Transverse colon (tissue), 4 donors: ENCODE measurements around the gene NUPR1. TPM values are rescaled to one million over a fixed set of nuclear protein-coding genes. Genes with fewer than 3 reads are reported as not detected.

Source experiments
- DNase-seq: peaks from one replicate; pipeline ENCODE4 v3.0.0-alpha.2; 2019
- H3K27ac ChIP-seq, 4 donors: fragments of 200-600 bp; sonication (generic); 2 replicates each; pipeline ENCODE4 v1.5.1; 2016 to 2018; ENCODE audit warnings: inconsistent platforms in 4 of 4
- H3K27me3 ChIP-seq: fragments of 200-600 bp; sonication (generic); 2 replicates; pipeline ENCODE4 v1.5.1; 2017; ENCODE audit warnings: inconsistent platforms
- H3K36me3 ChIP-seq, 4 donors: fragments of 200-600 bp; sonication (generic); 2 replicates each; pipeline ENCODE4 v1.5.1; 2017 to 2019; ENCODE audit warnings: inconsistent platforms in 4 of 4
- H3K4me1 ChIP-seq, 4 donors: fragments of 200-600 bp; sonication (generic); 2 replicates each; pipeline ENCODE4 v1.5.1; 2017 to 2020; ENCODE audit warnings: inconsistent platforms in 4 of 4
- H3K4me3 ChIP-seq, 4 donors: fragments of 200-600 bp; sonication (generic); 1 replicate in 1 of 4; 2 replicates in 3 of 4; pipeline versions ENCODE4 v1.5.1 to v1.6.1; 2017 to 2019; ENCODE audit warnings: inconsistent platforms in 4 of 4
- H3K9me3 ChIP-seq, 2 donors: fragments of 200-600 bp; sonication (generic); 2 replicates each; pipeline ENCODE4 v1.5.1; 2017 to 2019; ENCODE audit warnings: inconsistent platforms in 2 of 2
- EP300 ChIP-seq: sonication (generic); formaldehyde crosslinking; IDR thresholded peaks from one replicate; pipeline ENCODE4 v1.6.1; 2017; ENCODE audit warnings: antibody characterized with exemption, low read depth
- POLR2A ChIP-seq: fragments of 450-650 bp; IDR thresholded peaks from one replicate; pipeline ENCODE4 v1.6.1; 2016; ENCODE audit warnings: antibody characterized with exemption, mild to moderate bottlenecking, moderate library complexity
- POLR2AphosphoS5 ChIP-seq, 3 donors: sonication (generic); formaldehyde crosslinking; IDR thresholded peaks; one replicate each; pipeline ENCODE4 v1.6.1; 2016; ENCODE audit warnings: antibody characterized with exemption in 3 of 3
- WGBS, 2 donors: methylation state at CpG; one replicate each; pipeline ENCODE4 v1.1.5; 2018; ENCODE audit warnings: low coverage in 1 of 2; 5-methylcytosine and 5-hydroxymethylcytosine counted together
- in situ Hi-C, 4 donors: fragments of 200-750 bp; cut with MboI; loops; one replicate each; pipeline versions ENCODE4 v1.15.0 to v1.15.1; 2017; ENCODE audit warnings: low sequenced_read_pairs in 3 of 4, low pct_ligation_motif_present in 1 of 4, low pct_unique_long_range_greater_than_20kb in 1 of 4
- intact Hi-C: fragments of 100-400 bp; cut with DNase I; formaldehyde crosslinking; loops from one replicate; pipeline ENCODE4 v1.15.1; 2023; ENCODE audit warnings: low total_unique reads
- total RNA-seq, 4 donors: library from RNA; depleted of rRNA; stranded (reverse); fragments of >200 nt; gene quantifications; one replicate each; pipeline ENCODE4 v1.1.0, GENCODE V29; 2016
- TF ChIP-seq, protein P1 (sequence below), 5 experiments: fragments of 200-600 bp in 3 of 5; fragments of 450-650 bp in 2 of 5; sonication (generic) in 3 of 5; IDR thresholded peaks; 1 replicate in 2 of 5; 2 replicates in 3 of 5; pipeline ENCODE4 v1.5.1; 2016 to 2017; ENCODE audit warnings: antibody characterized with exemption in 5 of 5, inconsistent platforms in 3 of 5, mild to moderate bottlenecking in 2 of 5, moderate library complexity in 1 of 5

The NUPR1 gene
- total RNA-seq, 4 donors from 2014 or later: 15.3 to 85.6 (median 23.6) TPM

DNA sequence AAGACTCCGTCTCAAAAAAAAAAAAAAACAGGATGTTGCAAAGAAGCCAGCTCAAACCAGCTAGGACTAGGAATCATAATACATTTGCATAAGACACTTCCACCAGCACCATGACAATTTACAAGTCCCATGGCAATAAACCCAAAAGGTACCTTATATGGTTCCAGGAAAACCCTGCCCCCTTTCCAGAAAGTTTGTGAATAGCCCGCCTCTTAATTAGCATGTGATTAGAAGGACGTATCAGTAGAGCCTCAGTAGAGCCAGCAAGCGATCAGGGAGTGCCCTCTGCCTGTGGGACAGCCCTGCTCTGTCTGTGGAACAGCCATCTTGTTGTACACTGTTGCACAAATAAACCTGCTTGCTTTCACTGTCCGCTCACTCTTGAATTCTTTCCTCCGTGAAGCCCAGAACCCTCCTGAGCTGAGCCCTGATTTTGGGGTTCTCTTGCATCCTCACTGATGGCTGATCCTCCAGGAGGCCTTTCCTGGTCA lies 14.0 kb downstream of the NUPR1 start:
- TF ChIP-seq POLR2AphosphoS5 (IDR thresholded peaks at IDR 0.05): no peak
- TF ChIP-seq, protein P1, sequence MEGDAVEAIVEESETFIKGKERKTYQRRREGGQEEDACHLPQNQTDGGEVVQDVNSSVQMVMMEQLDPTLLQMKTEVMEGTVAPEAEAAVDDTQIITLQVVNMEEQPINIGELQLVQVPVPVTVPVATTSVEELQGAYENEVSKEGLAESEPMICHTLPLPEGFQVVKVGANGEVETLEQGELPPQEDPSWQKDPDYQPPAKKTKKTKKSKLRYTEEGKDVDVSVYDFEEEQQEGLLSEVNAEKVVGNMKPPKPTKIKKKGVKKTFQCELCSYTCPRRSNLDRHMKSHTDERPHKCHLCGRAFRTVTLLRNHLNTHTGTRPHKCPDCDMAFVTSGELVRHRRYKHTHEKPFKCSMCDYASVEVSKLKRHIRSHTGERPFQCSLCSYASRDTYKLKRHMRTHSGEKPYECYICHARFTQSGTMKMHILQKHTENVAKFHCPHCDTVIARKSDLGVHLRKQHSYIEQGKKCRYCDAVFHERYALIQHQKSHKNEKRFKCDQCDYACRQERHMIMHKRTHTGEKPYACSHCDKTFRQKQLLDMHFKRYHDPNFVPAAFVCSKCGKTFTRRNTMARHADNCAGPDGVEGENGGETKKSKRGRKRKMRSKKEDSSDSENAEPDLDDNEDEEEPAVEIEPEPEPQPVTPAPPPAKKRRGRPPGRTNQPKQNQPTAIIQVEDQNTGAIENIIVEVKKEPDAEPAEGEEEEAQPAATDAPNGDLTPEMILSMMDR (IDR thresholded peaks at IDR 0.05): no peak
- no peak for TF ChIP-seq EP300
- TF ChIP-seq POLR2A: no peak

DNA sequence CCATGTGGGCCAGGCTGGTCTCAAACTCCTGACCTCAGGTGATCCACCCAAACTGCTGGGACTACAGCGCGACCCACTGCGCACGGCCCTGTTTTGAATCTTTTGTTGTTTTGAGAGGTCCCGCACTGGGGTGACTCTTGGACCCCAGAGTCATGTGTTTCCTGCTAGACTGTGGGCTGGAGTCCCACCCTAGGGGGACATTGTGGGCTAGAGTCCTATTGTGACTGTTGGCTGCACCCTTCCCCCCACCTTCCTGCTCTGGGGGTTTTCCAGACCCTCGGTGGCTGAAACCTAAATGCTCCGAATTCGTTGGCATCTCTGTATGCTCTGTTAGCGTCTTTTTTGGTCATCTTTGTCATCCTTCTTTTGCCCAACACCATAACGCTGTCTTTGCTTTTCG lies 16.0 kb downstream of the NUPR1 start:
- TF ChIP-seq POLR2AphosphoS5 (IDR thresholded peaks at IDR 0.05): no peak
- TF ChIP-seq, protein P1 (IDR thresholded peaks at IDR 0.05): no peak
- no peak for TF ChIP-seq POLR2A
- TF ChIP-seq EP300: no peak
- H3K4me3 ChIP-seq: no peak overlapping the region
- 61 to 76% methylated on average over 5 to 8 of the region's 11 CpGs for WGBS, 2 donors
- no peaks in the 10 kb centered on the region for H3K27me3 ChIP-seq
- intact Hi-C loops (no loop called here), in situ Hi-C loops (no loop called here)
- H3K9me3 ChIP-seq: no peaks in the 10 kb centered on the region
- H3K4me1 ChIP-seq: peaks cover 0 to 18% (median 5%) of the 10 kb centered on the region in 4 donors
- H3K27ac ChIP-seq: no peak overlapping the region
- no peak for DNase-seq
- no peaks in the 10 kb centered on the region for H3K36me3 ChIP-seq

More for the DNA sequence above, 14.0 kb downstream of the NUPR1 start:
- intact Hi-C loops (no loop called here), in situ Hi-C loops (no loop called here)
- Histone ChIP-seq H3K4me1 (peaks cover 0 to 18% (median 5%) of the 10 kb centered on the region in 4 donors), H3K4me3 (no peak overlapping the region), H3K36me3 (no peaks in the 10 kb centered on the region), H3K27me3 (no peaks in the 10 kb centered on the region), H3K9me3 (no peaks in the 10 kb centered on the region), H3K27ac (no peak overlapping the region)
- no peak for DNase-seq
- 33 to 76% methylated on average over 1 to 6 of the region's 6 CpGs for WGBS, 2 donors

DNA sequence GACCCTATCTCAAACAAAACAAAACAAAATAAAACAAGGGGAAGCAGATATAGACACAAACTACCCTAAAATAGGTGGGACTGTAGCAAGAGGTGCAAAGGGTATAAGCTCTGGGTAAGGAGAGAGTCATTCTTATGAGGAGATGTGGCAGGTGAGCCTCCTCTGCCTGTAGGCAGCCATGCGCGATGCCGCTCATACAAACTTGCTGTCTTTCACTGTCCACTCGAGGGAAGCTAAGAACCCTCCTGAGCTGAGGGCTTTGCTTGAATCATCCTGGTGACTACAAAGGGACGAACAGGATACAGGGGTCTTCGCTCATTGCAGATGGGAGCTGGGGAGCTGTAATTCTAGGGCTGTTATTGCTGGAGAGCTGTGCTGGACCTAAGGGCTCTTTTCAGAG lies 17.3 kb downstream of the NUPR1 start:
- Histone ChIP-seq H3K36me3 (no peaks in the 10 kb centered on the region), H3K27ac (no peak overlapping the region), H3K4me3 (no peak overlapping the region), H3K9me3 (no peaks in the 10 kb centered on the region), H3K4me1 (peaks cover 0 to 16% (median 4%) of the 10 kb centered on the region in 4 donors), H3K27me3 (no peaks in the 10 kb centered on the region)
- 90 to 93% methylated on average over 4 to 6 of the region's 6 CpGs for WGBS, 2 donors
- DNase-seq: no peak
- TF ChIP-seq, protein P1 (IDR thresholded peaks at IDR 0.05): no peak
- no peak for TF ChIP-seq POLR2AphosphoS5 (IDR thresholded peaks at IDR 0.05)
- no peak for TF ChIP-seq EP300
- no peak for TF ChIP-seq POLR2A
- intact Hi-C loops (no loop called here), in situ Hi-C loops (no loop called here)

DNA sequence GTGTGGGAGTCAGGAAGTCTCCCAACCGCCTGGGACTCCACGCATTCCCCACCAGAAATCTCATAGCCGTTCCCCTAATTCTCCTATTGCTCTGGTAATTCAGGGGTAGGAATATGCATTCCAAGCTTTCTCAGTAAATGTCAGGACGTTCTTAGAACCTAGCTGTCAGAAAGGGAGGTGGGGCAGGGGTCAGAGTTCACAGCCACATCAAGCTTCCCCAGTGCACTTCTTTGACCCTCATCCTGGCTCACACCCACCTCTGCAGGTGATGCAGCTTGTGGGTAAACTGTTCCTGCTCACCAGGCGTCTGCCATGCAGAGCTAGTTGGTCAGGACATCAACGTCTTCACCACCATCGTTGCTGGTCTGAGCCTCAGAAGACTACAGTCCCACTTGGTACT lies 18.1 kb downstream of the NUPR1 start:
- in situ Hi-C loops: no loop called here
- 75 to 80% methylated on average over 4 to 7 of the region's 7 CpGs for WGBS, 2 donors
- DNase-seq: no peak
- intact Hi-C loops: no loop called here
- no peak overlapping the region for H3K4me3 ChIP-seq
- H3K36me3 ChIP-seq: no peaks in the 10 kb centered on the region
- peaks cover 0 to 11% (median 2%) of the 10 kb centered on the region in 4 donors for H3K4me1 ChIP-seq
- no peak overlapping the region for H3K27ac ChIP-seq
- TF ChIP-seq POLR2A: no peak
- no peak for TF ChIP-seq EP300
- TF ChIP-seq, protein P1 (IDR thresholded peaks at IDR 0.05): no peak
- TF ChIP-seq POLR2AphosphoS5 (IDR thresholded peaks at IDR 0.05): no peak
- no peaks in the 10 kb centered on the region for H3K27me3 ChIP-seq
- no peaks in the 10 kb centered on the region for H3K9me3 ChIP-seq
